GM21723 (cell line): ENCODE data around the gene ACTR2.

ENCODE experiments used
- ATAC-seq: cut with Tn5 transposase; IDR thresholded peaks from one replicate; pipeline ENCODE4 v1.9.1; 2021; ENCODE audit warnings: mild to moderate bottlenecking, moderate library complexity; ENCODE audit not compliant: unreplicated experiment

Gene ACTR2

DNA sequence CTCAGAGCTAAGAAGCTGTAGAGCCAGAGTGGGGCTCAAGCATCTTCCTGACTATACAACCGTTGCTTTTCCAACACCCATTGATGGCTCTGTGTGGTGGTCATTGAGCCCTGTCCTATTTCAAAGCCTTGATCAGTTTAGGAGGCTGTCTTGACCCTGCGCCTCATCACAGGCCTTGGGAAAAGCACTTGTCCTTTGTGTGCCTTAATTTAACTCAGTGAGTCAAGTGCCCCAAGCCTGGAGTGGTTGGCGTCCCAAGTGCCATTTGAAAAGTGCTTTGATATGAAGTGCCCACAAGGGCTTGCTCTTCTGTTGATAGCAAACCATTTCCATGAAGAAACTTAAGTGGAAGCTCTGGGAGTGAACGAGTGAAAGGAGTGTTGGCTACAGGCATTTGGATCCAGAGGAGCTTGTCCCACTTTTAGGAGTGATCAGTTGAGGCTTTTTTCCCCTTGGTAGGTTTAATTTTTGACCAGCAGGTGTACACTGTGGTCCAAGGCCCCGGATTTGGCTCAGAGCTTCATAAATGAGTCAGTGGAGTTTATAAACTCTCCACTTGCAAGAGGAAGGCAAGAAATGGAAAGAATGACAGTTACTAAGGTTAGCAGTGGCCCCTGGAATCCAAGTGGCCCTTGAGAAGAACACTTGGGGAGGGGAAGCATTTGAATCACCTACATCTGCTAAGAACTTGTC, 50.3 kb downstream of the ACTR2 start:
- no peak for ATAC-seq

- no peak for ATAC-seq
Measured at GRCh38 chr2:65278531-65278981, 50.9 kb downstream of the ACTR2 start.

GRCh38 chr2:65279756-65280155, 52.1 kb downstream of the ACTR2 start:
- no peak for ATAC-seq

DNA sequence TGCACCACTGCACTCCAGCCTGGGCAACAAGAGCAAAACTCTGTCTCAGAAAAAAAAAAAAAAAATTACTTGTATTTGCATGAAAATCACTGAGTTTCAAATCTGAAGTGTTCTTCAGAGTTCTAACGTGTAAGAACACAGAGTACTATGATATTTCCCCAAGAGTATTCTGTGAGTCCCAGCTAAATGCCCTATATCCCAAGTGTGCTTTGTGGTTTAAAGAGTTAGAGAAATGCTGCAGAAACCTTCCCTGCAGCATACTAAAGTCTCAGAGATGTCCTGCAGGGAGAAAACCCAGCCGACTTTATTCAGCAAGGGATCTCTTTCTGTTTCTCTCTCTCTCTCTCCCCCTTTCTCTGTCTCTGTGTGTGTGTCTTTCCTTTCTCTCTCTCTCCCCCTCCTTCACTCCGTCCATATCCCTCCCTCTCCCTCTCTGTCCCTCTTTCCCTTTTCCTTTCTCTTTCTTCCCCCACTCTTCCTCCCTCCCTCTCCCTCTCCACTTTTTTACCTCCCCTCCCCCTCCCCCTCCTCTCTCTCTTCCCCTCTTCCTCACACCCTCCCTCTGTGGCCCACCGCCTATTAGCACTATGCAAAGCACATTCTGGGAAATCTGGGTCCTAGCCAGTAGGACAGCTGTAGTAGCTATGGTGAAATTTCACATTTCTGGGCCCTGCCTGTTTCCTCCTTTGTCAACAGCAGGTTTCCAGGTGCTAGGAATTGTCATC, 54.2 kb downstream of the ACTR2 start:
- ATAC-seq: no peak

DNA sequence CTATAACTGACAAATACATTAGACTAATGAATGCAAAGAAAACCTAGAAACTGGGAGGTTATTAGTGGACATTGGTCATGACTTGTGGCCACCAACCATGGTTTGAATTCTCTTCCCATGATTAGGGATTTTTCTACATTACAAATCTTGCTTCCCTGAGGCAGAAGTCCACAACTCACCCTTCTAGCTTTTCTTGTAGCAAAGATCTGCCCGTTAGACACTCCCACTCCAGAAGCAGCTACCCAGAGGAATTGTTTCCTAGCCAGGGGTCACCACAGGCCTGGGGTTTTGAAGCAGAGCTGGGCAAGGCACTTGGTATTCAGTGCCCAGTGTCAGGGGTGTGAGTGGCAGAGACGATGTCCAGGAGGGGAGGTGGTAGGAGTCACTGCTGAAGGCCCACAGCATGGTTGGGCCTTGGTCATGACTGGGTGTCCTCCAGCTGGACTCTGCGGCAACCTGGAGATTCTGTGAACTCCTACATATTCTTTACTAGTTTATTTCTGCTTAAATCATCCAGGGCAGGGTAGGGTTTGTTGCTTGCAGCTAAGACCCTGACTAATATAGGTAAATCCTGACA, 54.9 kb downstream of the ACTR2 start:
- no peak for ATAC-seq

GRCh38 chr2:65287364-65287763, 59.7 kb downstream of the ACTR2 start:
- ATAC-seq: no peak

DNA sequence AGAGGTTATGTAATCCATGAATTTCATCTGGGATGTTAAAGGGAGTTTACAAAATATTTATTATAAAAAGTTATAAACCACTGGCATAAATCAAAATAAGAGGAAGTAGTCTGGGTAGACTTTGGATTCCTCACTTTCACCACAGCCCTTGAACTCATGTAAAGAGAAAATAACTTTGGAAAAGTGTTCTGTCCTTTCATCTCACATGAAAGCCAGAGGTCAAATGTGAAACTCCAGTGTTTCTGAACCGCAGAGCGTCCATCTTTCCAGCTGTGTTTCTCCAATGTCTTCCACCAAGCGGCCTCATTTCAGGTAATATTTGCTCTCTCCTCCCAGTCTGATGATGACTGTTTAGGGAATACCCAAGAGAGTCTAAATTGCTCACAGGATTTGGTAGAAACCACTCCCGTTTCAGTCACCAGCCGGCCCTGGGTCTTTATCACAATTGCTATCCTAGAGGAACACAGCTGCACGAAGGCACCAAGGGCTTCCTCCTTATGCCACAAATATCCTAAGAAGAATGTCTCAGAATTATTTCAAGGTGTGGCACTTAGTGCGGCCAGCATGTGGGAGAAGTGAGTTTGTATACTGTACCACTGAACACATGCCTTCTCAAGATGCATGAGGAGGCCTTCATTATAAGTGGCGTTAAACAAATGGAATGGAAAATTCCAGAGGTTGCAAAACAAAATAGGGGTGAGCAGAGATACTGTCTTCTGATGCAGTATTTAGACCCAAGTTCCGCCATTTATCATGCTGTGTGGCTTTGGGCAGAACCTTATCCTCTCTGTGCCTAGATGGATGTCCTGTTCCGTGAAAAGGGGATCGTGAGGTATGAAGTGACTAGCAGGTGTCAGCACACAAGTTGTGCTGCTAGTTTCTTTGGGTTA, 63.8 kb downstream of the ACTR2 start:
- ATAC-seq: no peak

GRCh38 chr2:65292106-65292400, 64.4 kb downstream of the ACTR2 start:
- ATAC-seq: no peak

DNA sequence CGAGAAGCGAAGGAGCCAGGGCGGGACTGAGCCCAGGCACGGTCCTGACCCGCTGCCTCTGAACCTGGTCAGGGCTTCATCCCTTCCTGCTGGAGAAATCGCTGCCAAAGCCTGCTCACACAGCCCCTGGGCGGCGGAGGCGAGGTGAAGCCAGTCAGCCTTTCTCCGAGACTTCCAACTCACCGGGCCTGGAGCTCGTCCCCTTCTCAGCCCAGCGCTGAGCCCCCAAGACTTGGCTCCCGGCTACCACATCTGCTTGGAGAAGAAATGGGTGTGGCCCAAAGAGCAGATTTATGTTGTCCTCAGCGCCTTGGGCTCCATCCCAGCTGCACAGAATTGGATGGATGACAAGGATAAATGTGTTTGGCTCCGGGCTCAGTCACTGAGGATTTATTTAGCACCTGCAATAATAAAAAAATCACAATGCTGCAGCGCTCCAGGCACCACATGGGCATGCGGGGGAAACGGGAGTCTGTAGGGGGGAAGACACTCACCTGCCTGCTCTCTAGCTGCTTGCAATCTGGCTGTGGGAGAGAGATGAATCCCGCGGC, 64.9 kb downstream of the ACTR2 start:
- ATAC-seq: no peak

- no peak for ATAC-seq
Measured at GRCh38 chr2:65293376-65293775, 65.7 kb downstream of the ACTR2 start.

DNA sequence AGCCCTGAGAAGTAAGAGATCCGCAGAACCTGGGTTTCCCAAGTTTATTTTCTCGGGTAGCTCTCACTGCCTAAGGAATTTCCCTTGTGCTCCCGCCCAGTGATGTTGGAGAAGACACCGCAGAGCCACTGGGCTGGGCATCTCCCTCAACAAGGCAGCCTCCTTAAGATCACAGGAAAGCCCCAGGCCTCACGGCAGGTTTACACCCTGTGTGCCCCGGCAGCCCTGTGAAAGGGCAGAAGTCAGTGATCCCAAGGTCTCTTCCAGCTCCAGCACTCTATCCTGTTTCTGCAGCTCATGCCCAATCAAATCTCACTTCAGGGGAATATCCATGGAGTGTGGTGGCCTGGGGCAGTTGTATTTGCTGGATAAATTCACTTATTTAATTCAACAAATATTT, 66.5 kb downstream of the ACTR2 start:
- ATAC-seq: no peak

- no peak for ATAC-seq
Measured at GRCh38 chr2:65294701-65295100, 67.1 kb downstream of the ACTR2 start.

DNA sequence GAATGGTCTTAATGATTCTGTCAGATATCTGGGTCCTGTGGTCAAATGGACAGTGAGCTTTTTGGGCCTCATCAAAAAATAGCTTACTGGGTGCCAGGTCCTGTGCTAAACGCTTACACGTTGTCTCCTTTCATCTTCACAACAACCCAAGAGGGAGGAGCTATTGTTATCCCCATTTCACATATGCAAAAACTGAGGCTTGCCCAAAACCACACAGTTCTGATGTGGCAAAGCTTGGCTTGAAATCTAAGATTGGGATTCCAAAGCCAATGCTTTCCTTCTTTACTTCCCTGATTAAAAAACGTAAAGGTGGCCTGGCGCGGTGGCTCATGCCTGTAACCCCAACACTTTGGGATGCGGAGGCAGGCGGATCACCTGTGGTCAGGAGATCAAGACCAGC, 69.3 kb downstream of the ACTR2 start:
- no peak for ATAC-seq

- ATAC-seq: no peak
Measured at GRCh38 chr2:65297544-65297943, 69.9 kb downstream of the ACTR2 start.

DNA sequence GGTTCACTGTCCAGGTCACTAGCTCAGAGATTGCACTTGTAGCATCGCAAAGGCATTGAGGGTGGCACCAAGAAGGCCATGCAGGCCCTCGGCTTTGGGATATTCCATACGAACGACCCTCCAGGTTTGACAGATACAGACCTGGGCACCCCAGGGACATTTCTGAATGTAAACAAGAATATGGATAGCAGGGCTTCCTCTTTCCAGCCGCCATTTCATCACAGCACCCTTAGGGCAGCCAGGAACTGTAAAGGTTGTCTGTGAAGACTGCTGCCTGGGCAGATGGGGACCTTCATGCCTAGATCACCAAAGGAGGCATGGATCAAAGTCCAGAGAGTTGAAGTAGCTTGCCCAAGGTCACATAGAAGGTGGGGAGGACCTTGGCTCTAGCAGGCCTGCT, 70.5 kb downstream of the ACTR2 start:
- no peak for ATAC-seq

DNA sequence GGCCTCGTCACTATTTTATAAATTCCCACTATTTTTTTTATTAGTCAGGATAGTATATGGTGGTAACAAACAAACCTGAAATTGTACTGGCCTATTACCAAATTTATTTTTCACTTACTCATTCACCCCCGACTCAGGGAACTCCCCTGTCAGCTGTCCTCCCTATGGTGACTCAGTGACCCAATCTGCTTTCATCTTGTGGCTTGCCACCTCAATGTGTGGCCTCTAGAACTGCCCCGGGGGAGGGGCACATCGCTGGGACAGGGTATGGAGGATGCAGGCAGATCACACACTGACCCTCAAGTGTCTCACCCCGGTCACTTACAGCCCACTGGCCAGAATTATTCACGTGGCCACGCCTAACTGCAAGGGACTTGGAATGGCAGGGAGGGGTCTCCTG, 71.6 kb downstream of the ACTR2 start:
- ATAC-seq: no peak

DNA sequence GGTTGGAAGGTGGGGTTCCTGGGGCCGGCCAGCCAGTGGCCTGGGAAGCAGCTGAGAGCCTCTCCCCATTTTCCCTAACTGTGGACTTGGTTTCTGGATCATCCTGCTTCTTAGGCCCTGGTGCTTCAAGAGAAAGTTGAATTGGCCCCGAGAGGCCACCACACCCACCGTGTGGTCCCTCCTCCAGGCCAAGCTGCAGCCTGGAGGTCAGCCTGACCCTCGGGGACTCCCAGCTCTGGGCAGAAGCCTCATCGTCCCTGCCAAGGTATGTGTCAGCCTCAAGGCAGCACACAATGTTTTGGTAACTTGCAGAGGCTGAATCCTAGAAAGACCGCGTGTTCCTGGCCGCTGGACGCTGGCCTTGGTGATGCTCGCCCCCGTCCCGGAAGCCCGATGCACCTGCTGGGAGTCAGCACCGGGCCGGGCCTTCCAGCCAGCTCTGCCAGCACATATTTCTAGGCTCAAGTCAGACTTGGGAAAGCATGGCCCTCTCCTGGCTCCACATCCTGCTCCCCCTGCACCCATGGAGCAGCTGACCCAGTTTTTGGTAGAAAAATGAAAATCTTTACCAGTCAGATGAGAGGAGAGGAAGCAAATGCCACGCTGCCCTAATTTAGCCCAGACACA, 72.6 kb downstream of the ACTR2 start:
- no peak for ATAC-seq

DNA sequence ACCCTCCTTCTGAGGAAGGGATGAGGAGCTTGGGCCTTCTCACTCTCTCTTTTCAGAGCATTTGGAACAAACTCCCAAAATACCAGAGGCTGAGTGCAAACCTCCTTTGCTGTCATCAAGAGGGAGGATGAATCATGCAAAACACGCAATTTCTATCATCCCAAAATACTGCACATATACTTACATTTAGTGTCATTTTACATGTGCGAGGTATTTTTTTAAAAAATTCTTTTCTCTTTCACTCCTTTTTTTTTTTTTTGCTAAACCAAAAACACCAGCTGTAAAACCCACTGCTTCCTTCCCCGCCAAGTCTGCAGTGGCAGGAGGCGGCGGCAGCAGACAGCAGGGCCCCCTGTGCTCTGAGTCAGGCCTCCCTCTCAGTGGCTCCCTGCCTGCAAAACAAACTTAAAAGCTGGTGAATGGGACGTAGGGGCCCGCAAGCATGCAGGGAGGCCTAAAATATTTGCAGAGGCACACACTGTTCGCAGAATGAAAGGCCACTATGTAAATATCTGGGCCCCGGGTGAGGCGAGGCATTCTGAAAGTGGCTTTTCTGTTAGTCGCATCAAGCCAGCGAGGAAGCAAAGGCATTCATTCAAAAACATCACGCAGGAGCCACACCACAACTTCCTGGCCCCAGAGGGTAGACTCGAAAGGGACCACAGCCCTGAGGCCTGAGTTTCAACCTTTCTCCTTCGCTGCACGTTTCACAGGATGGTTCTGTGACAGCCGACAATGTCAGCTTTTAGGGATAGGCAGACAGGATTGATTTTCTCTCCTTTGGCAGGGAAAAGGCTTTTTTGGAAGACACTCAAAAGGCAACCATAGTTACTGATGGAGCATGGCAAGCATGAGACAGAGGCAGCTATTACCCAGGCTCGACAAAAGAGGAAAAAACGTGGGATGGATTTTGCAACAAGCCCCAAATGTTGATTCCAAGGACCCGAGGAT, 73.4 kb downstream of the ACTR2 start:
- peak; percentile 89 for ATAC-seq

DNA sequence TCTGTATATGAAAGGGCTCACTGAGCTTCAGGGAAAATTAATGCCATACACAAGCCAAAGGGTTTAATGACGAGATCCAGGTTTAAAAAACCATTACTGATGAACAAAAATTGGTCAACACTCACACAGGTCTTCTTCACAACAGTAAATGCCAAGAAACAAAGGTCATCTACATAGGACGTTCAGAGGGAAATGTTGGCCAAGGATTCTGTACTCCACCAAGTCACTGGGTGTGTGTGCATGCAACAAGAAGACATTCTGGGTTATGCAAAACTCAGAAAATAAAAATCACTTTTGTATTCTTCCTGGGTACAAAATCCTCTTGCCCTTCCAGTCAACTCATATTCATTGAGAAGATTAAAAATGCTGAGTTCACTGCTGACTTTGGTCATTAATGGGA, 78.3 kb downstream of the ACTR2 start:
- ATAC-seq: no peak

DNA sequence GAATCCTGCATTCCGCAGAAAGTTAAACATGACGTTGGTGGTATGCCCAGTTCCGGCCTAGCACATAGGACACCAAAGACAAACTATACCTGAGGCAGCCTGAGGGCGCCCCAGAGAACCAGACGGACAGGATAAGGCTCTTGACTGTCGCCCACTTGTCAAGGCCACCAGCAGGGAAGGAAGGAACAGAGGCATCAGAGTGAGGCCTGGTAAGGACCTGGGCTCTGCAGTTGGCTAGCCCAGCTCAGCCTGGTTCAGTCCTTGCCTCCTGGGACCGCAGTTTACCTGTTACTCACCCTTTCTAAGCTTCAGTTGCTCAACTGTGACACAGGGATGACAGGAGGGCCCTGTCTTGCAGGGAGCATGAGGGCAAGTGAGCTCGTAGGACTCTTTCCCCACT, 82.1 kb downstream of the ACTR2 start:
- no peak for ATAC-seq
